Neural cell (in vitro differentiated cells): ENCODE data around the gene RIPK3. TPM values are rescaled to one million over a fixed set of nuclear protein-coding genes. Genes with fewer than 3 reads are reported as not detected.

ENCODE experiments used
- H2AFZ ChIP-seq: fragments of 200-600, 300-800 bp; sonication (generic), shearing (Covaris generic); 2 replicates; pipeline ENCODE4 v1.6.0; 2014; ENCODE audit warnings: low read depth, mild to moderate bottlenecking, antibody characterized with exemption, low read length, moderate library complexity
- H3F3A ChIP-seq: fragments of 200-600 bp; shearing (Covaris generic); 2 replicates; pipeline ENCODE4 v1.6.1; 2016; ENCODE audit warnings: mild to moderate bottlenecking, moderate library complexity, mixed read lengths, antibody characterized with exemption, low read length; ENCODE audit not compliant: insufficient read depth, poor library complexity, severe bottlenecking
- H3K27ac ChIP-seq: fragments of 200-600, 300-800 bp; sonication (generic), shearing (Covaris generic); 2 replicates; pipeline ENCODE4 v1.5.1; 2014; ENCODE audit warnings: mild to moderate bottlenecking, low read length, moderate library complexity
- H3K27me3 ChIP-seq: fragments of 300-800, 200-600 bp; sonication (generic), shearing (Covaris generic); 2 replicates; pipeline ENCODE4 v1.6.0; 2014; ENCODE audit warnings: mild to moderate bottlenecking, low read depth, low read length, moderate library complexity; ENCODE audit not compliant: insufficient read depth
- H3K36me3 ChIP-seq: fragments of 300-800, 200-600 bp; sonication (generic), shearing (Covaris generic); 2 replicates; pipeline ENCODE4 v1.5.1; 2014; ENCODE audit warnings: mild to moderate bottlenecking, antibody characterized with exemption, low read length, moderate library complexity; ENCODE audit not compliant: insufficient read depth
- H3K4me2 ChIP-seq: fragments of 300-800, 200-600 bp; sonication (generic), shearing (Covaris generic); 2 replicates; pipeline ENCODE4 v1.6.0; 2014; ENCODE audit warnings: mild to moderate bottlenecking, low read length
- H3K4me3 ChIP-seq: fragments of 300-800, 200-600 bp; sonication (generic), shearing (Covaris generic); 2 replicates; pipeline ENCODE4 v1.5.1; 2014; ENCODE audit warnings: mild to moderate bottlenecking, low read length, moderate library complexity
- H3K79me2 ChIP-seq: fragments of 200-600 bp; shearing (Covaris generic); replicated peaks from 2 replicates; pipeline ENCODE4 v1.6.0; 2014; ENCODE audit warnings: mild to moderate bottlenecking, low read length, moderate library complexity; ENCODE audit not compliant: insufficient read depth
- H3K9ac ChIP-seq: fragments of 300-800, 200-600 bp; sonication (generic), shearing (Covaris generic); 2 replicates; pipeline ENCODE4 v1.6.1; 2016; ENCODE audit warnings: mild to moderate bottlenecking, low read length, mixed read lengths
- H3K9me2 ChIP-seq: fragments of 200-600 bp; shearing (Covaris generic); 2 replicates; pipeline ENCODE4 v1.6.1; 2016; ENCODE audit warnings: mild to moderate bottlenecking, low read length, mixed read lengths; ENCODE audit not compliant: insufficient read depth
- H3K9me3 ChIP-seq: fragments of 200-600, 300-800 bp; sonication (generic), shearing (Covaris generic); 2 replicates; pipeline ENCODE4 v1.6.1; 2016; ENCODE audit warnings: mild to moderate bottlenecking, mixed run types, low read length, moderate library complexity, mixed read lengths
- H4K20me1 ChIP-seq: fragments of 200-600 bp; shearing (Covaris generic); 2 replicates; pipeline ENCODE4 v1.6.1; 2016; ENCODE audit warnings: mild to moderate bottlenecking, mixed run types; ENCODE audit not compliant: insufficient read depth
- EP300 ChIP-seq: fragments of 450-650 bp; conservative IDR thresholded peaks from 2 replicates; pipeline ENCODE4 v1.6.1; 2014; ENCODE audit warnings: antibody characterized with exemption, mild to moderate bottlenecking, moderate library complexity; ENCODE audit not compliant: poor library complexity, severe bottlenecking
- EZH2 ChIP-seq: fragments of 200-600, 300-800 bp; shearing (Covaris generic), sonication (generic); IDR thresholded peaks from 2 replicates; pipeline ENCODE4 v1.6.1; 2014; ENCODE audit warnings: antibody characterized with exemption, low read length, borderline replicate concordance, mild to moderate bottlenecking; ENCODE audit not compliant: insufficient read depth, poor library complexity, severe bottlenecking
- MXI1 ChIP-seq: fragments of 450-650 bp; conservative IDR thresholded peaks from 2 replicates; pipeline ENCODE4 v1.6.1; 2014; ENCODE audit warnings: antibody characterized with exemption, mild to moderate bottlenecking; ENCODE audit not compliant: poor library complexity, severe bottlenecking
- POLR2AphosphoS5 ChIP-seq: IDR thresholded peaks from 2 replicates; pipeline ENCODE4 v1.6.1; 2012
- RAD21 ChIP-seq: fragments of 450-650 bp; conservative IDR thresholded peaks from 2 replicates; pipeline ENCODE4 v1.6.1; 2014; ENCODE audit warnings: antibody characterized with exemption, mild to moderate bottlenecking, moderate library complexity
- SMC3 ChIP-seq: fragments of 450-650 bp; conservative IDR thresholded peaks from 2 replicates; pipeline ENCODE4 v1.6.1; 2014; ENCODE audit warnings: antibody characterized with exemption, mild to moderate bottlenecking, moderate library complexity; ENCODE audit not compliant: poor library complexity
- TAF1 ChIP-seq: IDR thresholded peaks from 2 replicates; pipeline ENCODE4 v1.6.1; 2012; ENCODE audit warnings: low read depth
- polyA plus RNA-seq: library from polyadenylated mRNA; depleted of rRNA; stranded (reverse); fragments of >200 nt; gene quantifications from 2 replicates; pipeline ENCODE4 v1.2.3, GENCODE V29; 2014
- TF ChIP-seq, protein P1 (sequence below): fragments of 450-650 bp; IDR thresholded peaks from 2 replicates; pipeline ENCODE4 v1.5.1; 2014; ENCODE audit warnings: antibody characterized with exemption, mild to moderate bottlenecking, moderate library complexity; ENCODE audit not compliant: poor library complexity, severe bottlenecking
- TF ChIP-seq, protein P2 (sequence below): IDR thresholded peaks from 2 replicates; pipeline ENCODE4 v1.6.1; 2012; ENCODE audit warnings: borderline replicate concordance

The RIPK3 gene
- polyA plus RNA-seq, 1 donor from 2014 or later, result not detected

DNA sequence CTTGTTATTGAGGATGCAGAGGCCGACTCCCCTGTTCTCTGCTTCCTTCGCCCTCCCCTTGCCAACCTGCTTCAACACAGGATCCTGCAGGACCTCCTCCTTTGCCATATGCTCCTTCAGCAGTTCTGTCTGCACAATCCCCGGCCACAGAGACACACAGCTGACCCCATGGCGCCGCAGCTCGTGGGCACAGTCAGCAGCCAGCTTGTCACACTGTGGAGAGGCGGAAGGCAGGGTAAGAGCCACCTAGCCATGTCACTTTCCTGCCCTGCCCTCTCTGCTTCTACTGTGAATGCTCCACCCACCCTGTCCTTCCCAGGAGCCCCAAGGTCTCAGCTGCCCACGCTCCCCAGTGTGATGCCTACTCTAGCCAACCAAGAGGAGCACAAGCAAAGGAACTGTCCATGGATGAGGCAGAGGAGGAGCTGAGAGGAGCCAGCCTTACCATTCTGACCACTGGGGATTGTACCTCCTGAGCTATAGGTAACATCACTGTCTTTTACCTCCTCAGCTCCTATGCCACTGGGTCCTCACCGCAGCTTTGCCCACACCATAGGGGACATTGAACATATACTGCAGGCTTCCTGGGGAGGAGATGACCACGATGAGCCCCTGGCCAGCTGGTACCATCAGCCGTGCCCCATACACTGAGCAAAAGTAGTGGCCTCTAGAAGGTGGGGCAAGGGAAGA lies 47.5 kb downstream of the RIPK3 start:
- no peaks in the 10 kb centered on the region for H3K27me3 ChIP-seq
- H3K9me3 ChIP-seq, result no peaks in the 10 kb centered on the region
- no peaks in the 10 kb centered on the region for H3K79me2 ChIP-seq
- no peak overlapping the region for H3K4me2 ChIP-seq
- TF ChIP-seq MXI1, result no peak
- TF ChIP-seq SMC3, result no peak
- TF ChIP-seq POLR2AphosphoS5, result no peak
- no peak for TF ChIP-seq RAD21
- TF ChIP-seq EP300, result no peak
- TF ChIP-seq, protein P1, sequence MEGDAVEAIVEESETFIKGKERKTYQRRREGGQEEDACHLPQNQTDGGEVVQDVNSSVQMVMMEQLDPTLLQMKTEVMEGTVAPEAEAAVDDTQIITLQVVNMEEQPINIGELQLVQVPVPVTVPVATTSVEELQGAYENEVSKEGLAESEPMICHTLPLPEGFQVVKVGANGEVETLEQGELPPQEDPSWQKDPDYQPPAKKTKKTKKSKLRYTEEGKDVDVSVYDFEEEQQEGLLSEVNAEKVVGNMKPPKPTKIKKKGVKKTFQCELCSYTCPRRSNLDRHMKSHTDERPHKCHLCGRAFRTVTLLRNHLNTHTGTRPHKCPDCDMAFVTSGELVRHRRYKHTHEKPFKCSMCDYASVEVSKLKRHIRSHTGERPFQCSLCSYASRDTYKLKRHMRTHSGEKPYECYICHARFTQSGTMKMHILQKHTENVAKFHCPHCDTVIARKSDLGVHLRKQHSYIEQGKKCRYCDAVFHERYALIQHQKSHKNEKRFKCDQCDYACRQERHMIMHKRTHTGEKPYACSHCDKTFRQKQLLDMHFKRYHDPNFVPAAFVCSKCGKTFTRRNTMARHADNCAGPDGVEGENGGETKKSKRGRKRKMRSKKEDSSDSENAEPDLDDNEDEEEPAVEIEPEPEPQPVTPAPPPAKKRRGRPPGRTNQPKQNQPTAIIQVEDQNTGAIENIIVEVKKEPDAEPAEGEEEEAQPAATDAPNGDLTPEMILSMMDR, result no peak
- no peak for TF ChIP-seq EZH2
- no peak for TF ChIP-seq TAF1
- TF ChIP-seq, protein P2, sequence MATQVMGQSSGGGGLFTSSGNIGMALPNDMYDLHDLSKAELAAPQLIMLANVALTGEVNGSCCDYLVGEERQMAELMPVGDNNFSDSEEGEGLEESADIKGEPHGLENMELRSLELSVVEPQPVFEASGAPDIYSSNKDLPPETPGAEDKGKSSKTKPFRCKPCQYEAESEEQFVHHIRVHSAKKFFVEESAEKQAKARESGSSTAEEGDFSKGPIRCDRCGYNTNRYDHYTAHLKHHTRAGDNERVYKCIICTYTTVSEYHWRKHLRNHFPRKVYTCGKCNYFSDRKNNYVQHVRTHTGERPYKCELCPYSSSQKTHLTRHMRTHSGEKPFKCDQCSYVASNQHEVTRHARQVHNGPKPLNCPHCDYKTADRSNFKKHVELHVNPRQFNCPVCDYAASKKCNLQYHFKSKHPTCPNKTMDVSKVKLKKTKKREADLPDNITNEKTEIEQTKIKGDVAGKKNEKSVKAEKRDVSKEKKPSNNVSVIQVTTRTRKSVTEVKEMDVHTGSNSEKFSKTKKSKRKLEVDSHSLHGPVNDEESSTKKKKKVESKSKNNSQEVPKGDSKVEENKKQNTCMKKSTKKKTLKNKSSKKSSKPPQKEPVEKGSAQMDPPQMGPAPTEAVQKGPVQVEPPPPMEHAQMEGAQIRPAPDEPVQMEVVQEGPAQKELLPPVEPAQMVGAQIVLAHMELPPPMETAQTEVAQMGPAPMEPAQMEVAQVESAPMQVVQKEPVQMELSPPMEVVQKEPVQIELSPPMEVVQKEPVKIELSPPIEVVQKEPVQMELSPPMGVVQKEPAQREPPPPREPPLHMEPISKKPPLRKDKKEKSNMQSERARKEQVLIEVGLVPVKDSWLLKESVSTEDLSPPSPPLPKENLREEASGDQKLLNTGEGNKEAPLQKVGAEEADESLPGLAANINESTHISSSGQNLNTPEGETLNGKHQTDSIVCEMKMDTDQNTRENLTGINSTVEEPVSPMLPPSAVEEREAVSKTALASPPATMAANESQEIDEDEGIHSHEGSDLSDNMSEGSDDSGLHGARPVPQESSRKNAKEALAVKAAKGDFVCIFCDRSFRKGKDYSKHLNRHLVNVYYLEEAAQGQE, result no peak
- no peaks in the 10 kb centered on the region for H3K36me3 ChIP-seq
- H3K9ac ChIP-seq, result no peak overlapping the region
- no peaks in the 10 kb centered on the region for H3F3A ChIP-seq
- no peak overlapping the region for H3K4me3 ChIP-seq
- no peaks in the 10 kb centered on the region for H4K20me1 ChIP-seq
- H3K9me2 ChIP-seq, result no peaks in the 10 kb centered on the region
- H2AFZ ChIP-seq, result no peak overlapping the region
- H3K27ac ChIP-seq, result no peak overlapping the region

DNA sequence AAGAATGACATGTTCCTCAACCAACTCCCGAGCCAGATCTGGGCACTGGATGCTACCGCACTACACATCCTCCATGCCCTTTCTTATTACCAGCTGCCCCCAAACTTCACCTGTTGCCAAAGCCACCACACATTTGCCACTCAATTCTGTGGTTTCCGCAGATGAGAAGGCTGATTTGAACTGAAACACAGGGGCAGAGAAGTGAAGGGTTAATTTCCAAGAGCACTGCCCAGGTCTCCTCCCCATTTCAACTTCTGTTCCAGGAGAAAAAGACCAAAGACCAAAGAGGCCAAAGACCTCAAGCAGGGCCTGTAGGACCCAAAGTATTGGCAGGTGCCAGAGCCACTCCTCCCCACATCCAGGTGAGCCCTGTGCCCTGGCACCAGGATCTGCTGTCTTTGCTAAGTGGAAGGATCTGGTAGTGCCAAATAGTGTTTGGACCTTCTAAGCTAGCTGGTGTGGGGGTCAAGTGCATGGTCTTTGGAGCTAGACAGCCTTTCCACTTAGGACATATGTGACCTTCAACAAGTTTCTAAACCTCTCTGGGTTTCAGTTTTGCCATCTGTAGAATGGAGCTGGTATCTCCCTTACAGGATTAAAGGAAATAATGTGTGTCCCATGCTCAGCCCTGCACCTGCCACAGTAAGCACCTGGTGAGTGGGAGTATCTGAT lies 48.2 kb downstream of the RIPK3 start:
- Histone ChIP-seq H3K9ac (no peak overlapping the region), H3K79me2 (no peaks in the 10 kb centered on the region), H3K27ac (no peak overlapping the region), H3K36me3 (no peaks in the 10 kb centered on the region), H4K20me1 (no peaks in the 10 kb centered on the region), H3K4me3 (no peak overlapping the region), H3K4me2 (no peak overlapping the region), H3K27me3 (no peaks in the 10 kb centered on the region), H3F3A (no peaks in the 10 kb centered on the region), H2AFZ (no peak overlapping the region), H3K9me3 (no peaks in the 10 kb centered on the region), H3K9me2 (no peaks in the 10 kb centered on the region)
- TF ChIP-seq MXI1 (no peak), EZH2 (no peak), TAF1 (no peak), EP300 (no peak), RAD21 (no peak), POLR2AphosphoS5 (no peak), SMC3 (no peak)
- TF ChIP-seq, protein P1, result no peak
- TF ChIP-seq, protein P2, result no peak
